Measurements from ENCODE around the gene SH3RF3. TPM values are rescaled to one million over a fixed set of nuclear protein-coding genes. Genes with fewer than 3 reads are reported as not detected.

The SH3RF3 gene
- total RNA-seq, 1 donor from 2014 or later = 7.9 TPM

GRCh38 chr2:109537565-109538222 is 408.7 kb downstream of the SH3RF3 start:
- intact Hi-C loops (cut with micrococcal nuclease) = no loop called here
- TF ChIP-seq CTCF (IDR thresholded peaks at IDR 0.05; ENCODE audit: borderline replicate concordance) = no peak
- Histone ChIP-seq H3K9me3 (replicated peaks) (no peaks in the 10 kb centered on the region), H3K4me3 (no peak overlapping the region), H3K4me1 (peaks cover 7% of the 10 kb centered on the region), H3K36me3 (no peaks in the 10 kb centered on the region), H3K27ac (replicated peaks) (no peak overlapping the region), H3K27me3 (ENCODE audit: low read depth) (no peaks in the 10 kb centered on the region)
- DNase-seq = no peak

- intact Hi-C loops (cut with micrococcal nuclease) = no loop called here
These were observed 409.5 kb downstream of the SH3RF3 start for GRCh38 chr2:109538546-109538945.

DNA sequence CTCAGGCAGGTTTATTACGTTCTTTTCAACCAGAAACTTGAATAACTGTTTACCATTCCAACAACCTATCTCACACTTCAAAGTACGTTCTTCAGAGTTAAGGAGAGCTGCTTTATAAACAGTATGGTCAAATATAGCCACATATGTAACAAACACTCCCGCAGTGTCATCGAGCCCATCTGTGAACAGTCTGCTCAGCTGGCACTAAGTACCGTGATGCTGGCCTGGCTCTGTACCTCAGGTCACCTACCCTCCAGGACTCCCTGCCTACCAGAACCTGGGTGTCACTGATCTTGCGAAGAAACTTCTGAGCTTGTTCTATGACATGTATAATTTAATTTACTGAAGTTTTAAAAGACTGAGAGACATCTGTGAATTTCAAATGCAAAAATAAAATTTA is 413.4 kb downstream of the SH3RF3 start:
- no peak for TF ChIP-seq CTCF (IDR thresholded peaks at IDR 0.05; ENCODE audit: borderline replicate concordance)
- Histone ChIP-seq H3K36me3 (peaks cover 11% of the 10 kb centered on the region), H3K27me3 (ENCODE audit: low read depth) (no peaks in the 10 kb centered on the region), H3K27ac (replicated peaks) (no peak overlapping the region), H3K9me3 (replicated peaks) (no peaks in the 10 kb centered on the region), H3K4me3 (no peak overlapping the region), H3K4me1 (no peaks in the 10 kb centered on the region)
- intact Hi-C loops (cut with micrococcal nuclease) = loop anchor here (10.0 kb wide), 1 partner anchor 72 kb away; the partner anchor contains the start of genes SEPTIN10 and SOWAHC
- DNase-seq = no peak

More at GRCh38 chr2:109538546-109538945, 409.5 kb downstream of the SH3RF3 start:
- no peak overlapping the region for H3K4me3 ChIP-seq
- H3K27ac ChIP-seq (replicated peaks) = no peak overlapping the region
- TF ChIP-seq CTCF (IDR thresholded peaks at IDR 0.05; ENCODE audit: borderline replicate concordance) = no peak
- no peaks in the 10 kb centered on the region for H3K36me3 ChIP-seq
- H3K9me3 ChIP-seq (replicated peaks) = no peaks in the 10 kb centered on the region
- DNase-seq = no peak
- H3K27me3 ChIP-seq (ENCODE audit: low read depth) = no peaks in the 10 kb centered on the region
- H3K4me1 ChIP-seq = peaks cover 7% of the 10 kb centered on the region

DNA sequence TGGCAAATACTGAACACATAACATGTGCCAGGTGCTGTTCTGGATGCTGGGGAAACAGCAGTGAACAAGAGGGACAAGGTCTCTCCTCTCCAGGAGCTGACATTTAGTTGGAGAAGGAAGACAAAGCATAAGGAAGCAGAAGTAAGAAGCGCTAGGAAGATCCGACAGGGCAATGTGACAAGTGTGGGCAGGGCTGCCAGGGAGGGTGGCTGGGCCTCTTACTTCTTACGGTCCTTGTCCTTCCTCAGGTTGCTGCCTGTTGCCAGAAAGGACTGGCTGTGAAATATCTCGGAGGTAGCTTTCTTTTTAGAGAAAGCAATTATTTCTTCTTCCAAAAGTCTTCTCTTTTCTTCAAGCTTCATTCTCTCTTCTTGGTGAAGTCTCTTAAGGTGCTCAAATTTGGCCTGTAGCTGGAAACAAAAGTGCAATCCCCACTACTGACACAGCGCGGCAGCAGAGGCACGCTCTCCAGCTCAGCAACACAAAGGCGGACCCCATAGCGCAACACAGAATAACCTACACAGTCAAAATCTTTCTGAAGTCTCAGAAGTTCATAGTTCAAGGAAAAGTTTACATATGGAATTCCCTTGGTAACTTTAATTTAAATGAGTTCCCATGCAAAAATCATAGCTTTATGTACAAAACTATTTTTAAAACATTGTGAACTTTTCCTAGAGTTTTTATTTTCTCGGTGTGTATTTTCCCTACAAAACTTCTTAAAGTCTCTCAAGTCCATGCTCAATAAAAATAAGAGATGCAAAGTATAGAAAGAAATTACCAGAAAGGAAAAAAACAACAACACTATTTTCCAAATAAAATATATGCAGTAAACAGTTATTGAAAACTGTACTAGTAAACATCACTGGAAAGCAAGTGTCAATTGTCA is 417.1 kb downstream of the SH3RF3 start:
- Histone ChIP-seq H3K4me1 (no peaks in the 10 kb centered on the region), H3K36me3 (peaks cover 12% of the 10 kb centered on the region), H3K9me3 (replicated peaks) (no peaks in the 10 kb centered on the region), H3K27ac (replicated peaks) (no peak overlapping the region), H3K27me3 (ENCODE audit: low read depth) (no peaks in the 10 kb centered on the region), H3K4me3 (no peak overlapping the region)
- intact Hi-C loops (cut with micrococcal nuclease) = loop anchor here (10.0 kb wide), 1 partner anchor 69 kb away; the partner anchor contains the start of genes SEPTIN10 and SOWAHC
- peak; percentile 57 for DNase-seq
- TF ChIP-seq CTCF (IDR thresholded peaks at IDR 0.05; ENCODE audit: borderline replicate concordance) = peak; percentile 94

DNA sequence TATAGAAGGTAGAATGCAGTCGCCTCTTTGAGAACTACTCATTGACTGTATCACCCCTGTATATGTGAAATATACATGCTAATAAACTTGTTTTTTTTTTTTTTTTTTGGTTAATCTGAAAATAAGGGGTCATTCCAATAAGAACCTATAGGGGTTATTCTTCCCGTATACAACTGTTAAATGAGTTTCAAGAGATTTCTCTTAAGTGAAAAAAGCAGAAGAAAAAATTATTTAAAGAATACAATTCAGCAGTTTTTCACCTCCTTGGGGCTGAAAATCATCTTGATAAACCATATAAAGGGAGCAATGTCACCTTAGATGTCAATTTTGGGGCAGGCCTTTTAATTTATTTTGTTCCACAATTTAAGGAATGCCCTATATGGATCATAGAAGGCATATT is 418.3 kb downstream of the SH3RF3 start:
- no peaks in the 10 kb centered on the region for H3K9me3 ChIP-seq (replicated peaks)
- no peaks in the 10 kb centered on the region for H3K4me1 ChIP-seq
- DNase-seq = no peak
- intact Hi-C loops (cut with micrococcal nuclease) = loop anchor here (10.0 kb wide), 1 partner anchor 68 kb away; the partner anchor contains the start of genes SEPTIN10 and SOWAHC
- peaks cover 23% of the 10 kb centered on the region for H3K36me3 ChIP-seq
- no peak for TF ChIP-seq CTCF (IDR thresholded peaks at IDR 0.05; ENCODE audit: borderline replicate concordance)
- no peaks in the 10 kb centered on the region for H3K27me3 ChIP-seq (ENCODE audit: low read depth)
- H3K27ac ChIP-seq (replicated peaks) = no peak overlapping the region
- no peak overlapping the region for H3K4me3 ChIP-seq

Data from left ventricle myocardium inferior (tissue), 1 donor.